ENCODE data around the gene XKR3.

Gene XKR3

GRCh38 chr22:16808744-16809143, 16.5 kb downstream of the XKR3 start:
- H3K9me2 ChIP-seq (replicated peaks; ENCODE audit: insufficient read depth, low read length), result no peaks in the 10 kb centered on the region
- no peak overlapping the region for H3K9ac ChIP-seq (ENCODE audit: low read length)
- H3K27ac ChIP-seq (ENCODE audit: low read depth, low read length), result no peak overlapping the region
- no peak overlapping the region for H3K4me2 ChIP-seq (ENCODE audit: low read depth, low read length, poor library complexity, severe bottlenecking)
- no peaks in the 10 kb centered on the region for H3K27me3 ChIP-seq (ENCODE audit: low read length)
- H4K20me1 ChIP-seq (ENCODE audit: low read depth, low read length), result no peaks in the 10 kb centered on the region
- no peaks in the 10 kb centered on the region for H3K36me3 ChIP-seq (ENCODE audit: low read length)
- no peaks in the 10 kb centered on the region for H3K9me3 ChIP-seq (ENCODE audit: insufficient read depth, low read length)
- no peak overlapping the region for H3K4me3 ChIP-seq (ENCODE audit: insufficient read depth, low read length, poor library complexity, severe bottlenecking)
- no peak overlapping the region for H2AFZ ChIP-seq (ENCODE audit: low read depth, low read length, severe bottlenecking)
- H3F3A ChIP-seq (ENCODE audit: insufficient read depth), result 0 out of 2 replicates have a peak, but pooled peaks cover 4% of the 10 kb centered on the region
- H3K79me2 ChIP-seq (ENCODE audit: insufficient read depth, low read length), result no peaks in the 10 kb centered on the region
- TF ChIP-seq EZH2phosphoT487 (conservative IDR thresholded peaks at IDR 0.05; ENCODE audit: low read length), result no peak
- TF ChIP-seq, protein P1, sequence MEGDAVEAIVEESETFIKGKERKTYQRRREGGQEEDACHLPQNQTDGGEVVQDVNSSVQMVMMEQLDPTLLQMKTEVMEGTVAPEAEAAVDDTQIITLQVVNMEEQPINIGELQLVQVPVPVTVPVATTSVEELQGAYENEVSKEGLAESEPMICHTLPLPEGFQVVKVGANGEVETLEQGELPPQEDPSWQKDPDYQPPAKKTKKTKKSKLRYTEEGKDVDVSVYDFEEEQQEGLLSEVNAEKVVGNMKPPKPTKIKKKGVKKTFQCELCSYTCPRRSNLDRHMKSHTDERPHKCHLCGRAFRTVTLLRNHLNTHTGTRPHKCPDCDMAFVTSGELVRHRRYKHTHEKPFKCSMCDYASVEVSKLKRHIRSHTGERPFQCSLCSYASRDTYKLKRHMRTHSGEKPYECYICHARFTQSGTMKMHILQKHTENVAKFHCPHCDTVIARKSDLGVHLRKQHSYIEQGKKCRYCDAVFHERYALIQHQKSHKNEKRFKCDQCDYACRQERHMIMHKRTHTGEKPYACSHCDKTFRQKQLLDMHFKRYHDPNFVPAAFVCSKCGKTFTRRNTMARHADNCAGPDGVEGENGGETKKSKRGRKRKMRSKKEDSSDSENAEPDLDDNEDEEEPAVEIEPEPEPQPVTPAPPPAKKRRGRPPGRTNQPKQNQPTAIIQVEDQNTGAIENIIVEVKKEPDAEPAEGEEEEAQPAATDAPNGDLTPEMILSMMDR (IDR thresholded peaks at IDR 0.05; ENCODE audit: insufficient read depth, low read length, poor library complexity, severe bottlenecking), result no peak

- Histone ChIP-seq H3K9me2 (replicated peaks; ENCODE audit: insufficient read depth, low read length) (no peaks in the 10 kb centered on the region), H3K4me3 (ENCODE audit: insufficient read depth, low read length, poor library complexity, severe bottlenecking) (no peak overlapping the region), H3K79me2 (ENCODE audit: insufficient read depth, low read length) (no peaks in the 10 kb centered on the region), H3K9ac (ENCODE audit: low read length) (no peak overlapping the region), H3K36me3 (ENCODE audit: low read length) (no peaks in the 10 kb centered on the region), H3K27me3 (ENCODE audit: low read length) (no peaks in the 10 kb centered on the region), H3K27ac (ENCODE audit: low read depth, low read length) (no peak overlapping the region), H3F3A (ENCODE audit: insufficient read depth) (0 out of 2 replicates have a peak, but pooled peaks cover 4% of the 10 kb centered on the region), H3K4me2 (ENCODE audit: low read depth, low read length, poor library complexity, severe bottlenecking) (no peak overlapping the region), H2AFZ (ENCODE audit: low read depth, low read length, severe bottlenecking) (no peak overlapping the region), H3K9me3 (ENCODE audit: insufficient read depth, low read length) (no peaks in the 10 kb centered on the region), H4K20me1 (ENCODE audit: low read depth, low read length) (no peaks in the 10 kb centered on the region)
- TF ChIP-seq, protein P1 (IDR thresholded peaks at IDR 0.05; ENCODE audit: insufficient read depth, low read length, poor library complexity, severe bottlenecking), result no peak
- TF ChIP-seq EZH2phosphoT487 (conservative IDR thresholded peaks at IDR 0.05; ENCODE audit: low read length), result no peak
Measured at GRCh38 chr22:16807109-16807508, 18.1 kb downstream of the XKR3 start.

DNA sequence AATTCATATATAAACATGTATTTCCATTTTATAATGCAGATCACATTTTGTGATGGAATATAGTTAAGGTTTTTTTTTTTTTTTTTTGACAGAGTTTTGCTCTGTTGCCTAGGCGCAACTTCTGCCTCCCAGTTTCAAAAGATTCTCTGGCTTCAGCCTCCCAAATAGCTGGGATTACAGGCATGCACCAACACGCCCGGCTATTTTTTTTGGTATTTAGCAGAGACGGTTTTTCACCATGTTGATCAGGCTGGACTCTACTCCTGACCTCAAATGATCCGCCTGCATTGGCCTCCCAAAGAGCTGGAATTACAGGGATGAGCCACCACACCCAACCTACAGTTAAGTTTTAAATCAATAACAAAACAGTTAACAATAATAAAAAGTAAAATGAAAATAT, 18.8 kb downstream of the XKR3 start:
- Histone ChIP-seq H3K9ac (ENCODE audit: low read length) (no peak overlapping the region), H3K79me2 (ENCODE audit: insufficient read depth, low read length) (no peaks in the 10 kb centered on the region), H3K36me3 (ENCODE audit: low read length) (no peaks in the 10 kb centered on the region), H3F3A (ENCODE audit: insufficient read depth) (0 out of 2 replicates have a peak, but pooled peaks cover 4% of the 10 kb centered on the region), H3K9me3 (ENCODE audit: insufficient read depth, low read length) (no peaks in the 10 kb centered on the region), H3K27me3 (ENCODE audit: low read length) (no peaks in the 10 kb centered on the region), H4K20me1 (ENCODE audit: low read depth, low read length) (no peaks in the 10 kb centered on the region), H3K4me3 (ENCODE audit: insufficient read depth, low read length, poor library complexity, severe bottlenecking) (no peak overlapping the region), H3K4me2 (ENCODE audit: low read depth, low read length, poor library complexity, severe bottlenecking) (no peak overlapping the region), H2AFZ (ENCODE audit: low read depth, low read length, severe bottlenecking) (no peak overlapping the region), H3K9me2 (replicated peaks; ENCODE audit: insufficient read depth, low read length) (no peaks in the 10 kb centered on the region), H3K27ac (ENCODE audit: low read depth, low read length) (no peak overlapping the region)
- TF ChIP-seq, protein P1 (IDR thresholded peaks at IDR 0.05; ENCODE audit: insufficient read depth, low read length, poor library complexity, severe bottlenecking), result no peak
- TF ChIP-seq EZH2phosphoT487 (conservative IDR thresholded peaks at IDR 0.05; ENCODE audit: low read length), result no peak

All from SU-DHL-6 (cell line).